ENCODE results near the gene SYT3.

SYT3 gene

GRCh38 chr19:50659318-50660087 is 19.8 kb upstream of the SYT3 start:
- POLR2A ChIA-PET = interaction anchor here (0.6 to 0.7 kb wide), 4 partner anchors 10 to 306 kb away, joined by 3 to 12 read pairs (median 3); no protein-coding TSS in a partner anchor

More at GRCh38 chr19:50659318-50660087, 19.8 kb upstream of the SYT3 start:
- Histone ChIP-seq H3K4me1 (ENCODE audit: control insufficient read depth, insufficient read depth, low read length) (peaks cover 5% of the 10 kb centered on the region), H3K36me3 (ENCODE audit: control insufficient read depth in 2 of 2, insufficient read depth in 1 of 2, low read length in 2 of 2) (no peaks in the 10 kb centered on the region), H3K4me3 (ENCODE audit: low read depth, low read length) (peak overlapping the region; percentile 42), H3K9me3 (ENCODE audit: control insufficient read depth, insufficient read depth, low read depth, low read length) (no peaks in the 10 kb centered on the region), H3K27ac (ENCODE audit: extremely low read depth, low read depth, low read length) (no peak overlapping the region)
- TF ChIP-seq ZBTB44 (tag by site-specific recombination; IDR thresholded peaks at IDR 0.05) (no peak), GLI4 (tag by site-specific recombination; IDR thresholded peaks at IDR 0.05) (no peak), ZBTB8A (tag by site-specific recombination; IDR thresholded peaks at IDR 0.05) (no peak), WT1 (tag by site-specific recombination; IDR thresholded peaks at IDR 0.05) (no peak), ZNF558 (tag by site-specific recombination; IDR thresholded peaks at IDR 0.05) (no peak), ZNF776 (tag by site-specific recombination; IDR thresholded peaks at IDR 0.05; ENCODE audit: borderline replicate concordance) (no peak), ZBTB21 (tag by site-specific recombination; IDR thresholded peaks at IDR 0.05) (no peak), ZNF221 (tag by site-specific recombination; IDR thresholded peaks at IDR 0.05; ENCODE audit: borderline replicate concordance) (no peak), ZNF19 (tag by site-specific recombination; IDR thresholded peaks at IDR 0.05; ENCODE audit: low read depth) (no peak), ZNF398 (tag by site-specific recombination; IDR thresholded peaks at IDR 0.05) (no peak), REPIN1 (tag by site-specific recombination; IDR thresholded peaks at IDR 0.05; ENCODE audit: low read depth) (no peak), ZNF37A (tag by site-specific recombination; IDR thresholded peaks at IDR 0.05) (no peak), ZNF341 (tag by site-specific recombination; IDR thresholded peaks at IDR 0.05; ENCODE audit: low read depth) (no peak), ZBTB6 (tag by site-specific recombination; IDR thresholded peaks at IDR 0.05) (no peak), ZNF138 (tag by site-specific recombination; IDR thresholded peaks at IDR 0.05; ENCODE audit: borderline replicate concordance) (no peak), ZNF404 (tag by site-specific recombination; IDR thresholded peaks at IDR 0.05) (no peak), ZNF184 (tag by site-specific recombination; IDR thresholded peaks at IDR 0.05) (no peak), ZNF202 (tag by site-specific recombination; IDR thresholded peaks at IDR 0.05; ENCODE audit: borderline replicate concordance) (no peak), ZBTB11 (tag by site-specific recombination; conservative IDR thresholded peaks at IDR 0.05; ENCODE audit: low read depth) (no peak), KLF1 (tag by site-specific recombination; IDR thresholded peaks at IDR 0.05) (no peak)
- CTCF ChIA-PET = interaction anchor here (1.4 kb wide), 2 partner anchors 11 to 121 kb away, joined by 3 to 9 read pairs; no protein-coding TSS in a partner anchor

All from HEK293 (cell line).